Measurements from ENCODE around the gene RXRB.

DNA sequence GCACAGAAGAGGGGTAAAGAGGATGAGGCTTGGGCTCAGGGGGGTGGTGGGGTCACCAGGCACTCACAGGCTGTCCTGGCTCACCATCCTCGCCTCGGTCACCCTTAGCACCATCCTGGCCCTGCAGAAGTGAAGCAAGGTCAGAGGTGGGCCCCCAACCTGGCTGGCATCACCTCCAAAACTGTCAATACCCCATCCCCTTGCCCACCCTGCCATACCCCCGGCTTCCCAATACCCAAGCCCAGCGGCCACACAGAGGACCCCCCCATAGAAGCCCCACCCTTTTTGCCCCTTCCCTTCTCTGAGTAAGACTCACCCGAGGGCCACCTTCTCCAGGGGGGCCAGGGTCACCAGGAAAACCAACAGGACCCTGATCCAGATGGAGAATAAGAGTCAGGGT, 31.8 kb downstream of the RXRB start:
- TF ChIP-seq, protein P1, sequence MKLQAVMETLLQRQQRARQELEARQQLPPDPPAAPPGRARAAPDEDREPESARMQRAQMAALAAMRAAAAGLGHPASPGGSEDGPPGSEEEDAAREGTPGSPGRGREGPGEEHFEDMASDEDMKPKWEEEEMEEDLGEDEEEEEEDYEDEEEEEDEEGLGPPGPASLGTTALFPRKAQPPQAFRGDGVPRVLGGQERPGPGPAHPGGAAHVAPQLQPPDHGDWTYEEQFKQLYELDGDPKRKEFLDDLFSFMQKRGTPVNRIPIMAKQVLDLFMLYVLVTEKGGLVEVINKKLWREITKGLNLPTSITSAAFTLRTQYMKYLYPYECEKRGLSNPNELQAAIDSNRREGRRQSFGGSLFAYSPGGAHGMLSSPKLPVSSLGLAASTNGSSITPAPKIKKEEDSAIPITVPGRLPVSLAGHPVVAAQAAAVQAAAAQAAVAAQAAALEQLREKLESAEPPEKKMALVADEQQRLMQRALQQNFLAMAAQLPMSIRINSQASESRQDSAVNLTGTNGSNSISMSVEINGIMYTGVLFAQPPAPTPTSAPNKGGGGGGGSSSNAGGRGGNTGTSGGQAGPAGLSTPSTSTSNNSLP (IDR thresholded peaks at IDR 0.05; ENCODE audit: low read depth, low read length) = no peak
- no peak for TF ChIP-seq GABPA (IDR thresholded peaks at IDR 0.05; ENCODE audit: low read depth, low read length)
- no peak for TF ChIP-seq GABPA (CRISPR knock-in tag; IDR thresholded peaks at IDR 0.05; ENCODE audit: low read depth)
- TF ChIP-seq, protein P2, sequence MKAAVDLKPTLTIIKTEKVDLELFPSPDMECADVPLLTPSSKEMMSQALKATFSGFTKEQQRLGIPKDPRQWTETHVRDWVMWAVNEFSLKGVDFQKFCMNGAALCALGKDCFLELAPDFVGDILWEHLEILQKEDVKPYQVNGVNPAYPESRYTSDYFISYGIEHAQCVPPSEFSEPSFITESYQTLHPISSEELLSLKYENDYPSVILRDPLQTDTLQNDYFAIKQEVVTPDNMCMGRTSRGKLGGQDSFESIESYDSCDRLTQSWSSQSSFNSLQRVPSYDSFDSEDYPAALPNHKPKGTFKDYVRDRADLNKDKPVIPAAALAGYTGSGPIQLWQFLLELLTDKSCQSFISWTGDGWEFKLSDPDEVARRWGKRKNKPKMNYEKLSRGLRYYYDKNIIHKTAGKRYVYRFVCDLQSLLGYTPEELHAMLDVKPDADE (CRISPR knock-in tag; IDR thresholded peaks at IDR 0.05) = no peak
- TF ChIP-seq, protein P3, sequence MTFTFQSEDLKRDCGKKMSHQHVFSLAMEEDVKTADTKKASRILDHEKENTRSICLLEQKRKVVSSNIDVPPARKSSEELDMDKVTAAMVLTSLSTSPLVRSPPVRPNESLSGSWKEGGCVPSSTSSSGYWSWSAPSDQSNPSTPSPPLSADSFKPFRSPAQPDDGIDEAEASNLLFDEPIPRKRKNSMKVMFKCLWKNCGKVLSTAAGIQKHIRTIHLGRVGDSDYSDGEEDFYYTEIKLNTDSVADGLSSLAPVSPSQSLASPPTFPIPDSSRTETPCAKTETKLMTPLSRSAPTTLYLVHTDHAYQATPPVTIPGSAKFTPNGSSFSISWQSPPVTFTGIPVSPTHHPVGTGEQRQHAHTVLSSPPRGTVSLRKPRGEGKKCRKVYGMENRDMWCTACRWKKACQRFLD (CRISPR knock-in tag; IDR thresholded peaks at IDR 0.05; ENCODE audit: borderline replicate concordance) = no peak
- TF ChIP-seq, protein P4, sequence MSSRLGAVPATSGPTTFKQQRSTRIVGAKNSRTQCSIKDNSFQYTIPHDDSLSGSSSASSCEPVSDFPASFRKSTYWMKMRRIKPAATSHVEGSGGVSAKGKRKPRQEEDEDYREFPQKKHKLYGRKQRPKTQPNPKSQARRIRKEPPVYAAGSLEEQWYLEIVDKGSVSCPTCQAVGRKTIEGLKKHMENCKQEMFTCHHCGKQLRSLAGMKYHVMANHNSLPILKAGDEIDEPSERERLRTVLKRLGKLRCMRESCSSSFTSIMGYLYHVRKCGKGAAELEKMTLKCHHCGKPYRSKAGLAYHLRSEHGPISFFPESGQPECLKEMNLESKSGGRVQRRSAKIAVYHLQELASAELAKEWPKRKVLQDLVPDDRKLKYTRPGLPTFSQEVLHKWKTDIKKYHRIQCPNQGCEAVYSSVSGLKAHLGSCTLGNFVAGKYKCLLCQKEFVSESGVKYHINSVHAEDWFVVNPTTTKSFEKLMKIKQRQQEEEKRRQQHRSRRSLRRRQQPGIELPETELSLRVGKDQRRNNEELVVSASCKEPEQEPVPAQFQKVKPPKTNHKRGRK (CRISPR knock-in tag; IDR thresholded peaks at IDR 0.05) = no peak
- TF ChIP-seq TOPORS (CRISPR knock-in tag; IDR thresholded peaks at IDR 0.05) = no peak
- TF ChIP-seq ZNF3 (CRISPR knock-in tag; IDR thresholded peaks at IDR 0.05) = no peak
- TF ChIP-seq, protein P5, sequence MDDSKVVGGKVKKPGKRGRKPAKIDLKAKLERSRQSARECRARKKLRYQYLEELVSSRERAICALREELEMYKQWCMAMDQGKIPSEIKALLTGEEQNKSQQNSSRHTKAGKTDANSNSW (CRISPR knock-in tag; IDR thresholded peaks at IDR 0.05; ENCODE audit: borderline replicate concordance) = no peak
